Brain microvascular endothelial cell (primary cell): ENCODE data around the gene PKD1.

Experiments used
- DNase-seq: peaks from one replicate; pipeline ENCODE4 v3.0.0-alpha.2; 2020
- H3K27ac ChIP-seq: fragments of 250-450 bp; sonication (Bioruptor Pico); 2 replicates; pipeline ENCODE4 v1.5.1; 2020; ENCODE audit warnings: mild to moderate bottlenecking, moderate library complexity
- H3K27me3 ChIP-seq: fragments of 250-450 bp; sonication (Bioruptor Pico); replicated peaks from 2 replicates; pipeline ENCODE4 v1.5.1; 2020; ENCODE audit warnings: mild to moderate bottlenecking
- H3K36me3 ChIP-seq: fragments of 250-450 bp; sonication (Bioruptor Pico); replicated peaks from 2 replicates; pipeline ENCODE4 v1.5.1; 2020; ENCODE audit warnings: mild to moderate bottlenecking
- H3K4me3 ChIP-seq: 2 replicates; pipeline ENCODE4 v1.5.1; 2011; ENCODE audit warnings: low read depth, mild to moderate bottlenecking, control low read depth, low read length, moderate library complexity
- in situ Hi-C: cut with HindIII; loops from 2 replicates; pipeline ENCODE4 v1.10.0; 2017; ENCODE audit warnings: low sequenced_read_pairs, low pct_ligation_motif_present
- TF ChIP-seq, protein P1 (sequence below): IDR thresholded peaks from 2 replicates; pipeline ENCODE4 v1.5.1; 2011; ENCODE audit warnings: low read depth, mild to moderate bottlenecking, moderate library complexity, low read length, control low read depth, inconsistent platforms; ENCODE audit errors: missing control alignments

PKD1 gene

DNA sequence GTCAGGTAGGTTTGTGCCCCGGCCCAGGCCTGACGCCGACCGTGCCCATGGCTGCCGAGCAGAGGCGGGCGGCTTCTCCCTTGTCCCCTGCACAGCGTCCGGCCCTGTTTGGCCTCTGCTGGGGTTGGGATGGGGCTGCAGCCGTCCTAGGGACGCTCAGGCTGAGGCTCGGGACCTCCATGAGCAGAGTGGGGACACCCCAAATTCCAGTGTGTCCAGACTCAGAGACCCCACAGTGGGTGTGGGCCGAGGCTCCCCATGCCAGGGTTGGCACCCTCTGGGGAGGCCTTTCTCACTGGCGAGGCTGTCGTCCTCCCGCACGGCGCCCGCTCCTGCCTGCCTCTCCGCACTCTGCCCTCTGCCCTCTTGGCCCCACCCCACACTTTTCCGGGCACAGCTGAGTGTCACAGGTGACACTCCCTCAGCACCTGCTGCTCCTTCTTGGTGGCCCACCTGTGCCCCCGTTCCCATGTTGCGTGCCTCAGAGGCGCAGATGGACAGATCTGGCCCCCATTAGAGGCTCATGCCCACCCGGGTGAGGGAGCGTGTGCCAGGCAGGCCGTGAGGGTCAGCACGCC, 36.0 kb upstream of the PKD1 start:
- peaks cover 67% of the 10 kb centered on the region for H3K36me3 ChIP-seq
- no peak overlapping the region for H3K4me3 ChIP-seq
- no peaks in the 10 kb centered on the region for H3K27me3 ChIP-seq
- DNase-seq = no peak
- in situ Hi-C loops = no loop called here
- H3K27ac ChIP-seq = no peak overlapping the region
- TF ChIP-seq, protein P1, sequence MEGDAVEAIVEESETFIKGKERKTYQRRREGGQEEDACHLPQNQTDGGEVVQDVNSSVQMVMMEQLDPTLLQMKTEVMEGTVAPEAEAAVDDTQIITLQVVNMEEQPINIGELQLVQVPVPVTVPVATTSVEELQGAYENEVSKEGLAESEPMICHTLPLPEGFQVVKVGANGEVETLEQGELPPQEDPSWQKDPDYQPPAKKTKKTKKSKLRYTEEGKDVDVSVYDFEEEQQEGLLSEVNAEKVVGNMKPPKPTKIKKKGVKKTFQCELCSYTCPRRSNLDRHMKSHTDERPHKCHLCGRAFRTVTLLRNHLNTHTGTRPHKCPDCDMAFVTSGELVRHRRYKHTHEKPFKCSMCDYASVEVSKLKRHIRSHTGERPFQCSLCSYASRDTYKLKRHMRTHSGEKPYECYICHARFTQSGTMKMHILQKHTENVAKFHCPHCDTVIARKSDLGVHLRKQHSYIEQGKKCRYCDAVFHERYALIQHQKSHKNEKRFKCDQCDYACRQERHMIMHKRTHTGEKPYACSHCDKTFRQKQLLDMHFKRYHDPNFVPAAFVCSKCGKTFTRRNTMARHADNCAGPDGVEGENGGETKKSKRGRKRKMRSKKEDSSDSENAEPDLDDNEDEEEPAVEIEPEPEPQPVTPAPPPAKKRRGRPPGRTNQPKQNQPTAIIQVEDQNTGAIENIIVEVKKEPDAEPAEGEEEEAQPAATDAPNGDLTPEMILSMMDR = no peak

DNA sequence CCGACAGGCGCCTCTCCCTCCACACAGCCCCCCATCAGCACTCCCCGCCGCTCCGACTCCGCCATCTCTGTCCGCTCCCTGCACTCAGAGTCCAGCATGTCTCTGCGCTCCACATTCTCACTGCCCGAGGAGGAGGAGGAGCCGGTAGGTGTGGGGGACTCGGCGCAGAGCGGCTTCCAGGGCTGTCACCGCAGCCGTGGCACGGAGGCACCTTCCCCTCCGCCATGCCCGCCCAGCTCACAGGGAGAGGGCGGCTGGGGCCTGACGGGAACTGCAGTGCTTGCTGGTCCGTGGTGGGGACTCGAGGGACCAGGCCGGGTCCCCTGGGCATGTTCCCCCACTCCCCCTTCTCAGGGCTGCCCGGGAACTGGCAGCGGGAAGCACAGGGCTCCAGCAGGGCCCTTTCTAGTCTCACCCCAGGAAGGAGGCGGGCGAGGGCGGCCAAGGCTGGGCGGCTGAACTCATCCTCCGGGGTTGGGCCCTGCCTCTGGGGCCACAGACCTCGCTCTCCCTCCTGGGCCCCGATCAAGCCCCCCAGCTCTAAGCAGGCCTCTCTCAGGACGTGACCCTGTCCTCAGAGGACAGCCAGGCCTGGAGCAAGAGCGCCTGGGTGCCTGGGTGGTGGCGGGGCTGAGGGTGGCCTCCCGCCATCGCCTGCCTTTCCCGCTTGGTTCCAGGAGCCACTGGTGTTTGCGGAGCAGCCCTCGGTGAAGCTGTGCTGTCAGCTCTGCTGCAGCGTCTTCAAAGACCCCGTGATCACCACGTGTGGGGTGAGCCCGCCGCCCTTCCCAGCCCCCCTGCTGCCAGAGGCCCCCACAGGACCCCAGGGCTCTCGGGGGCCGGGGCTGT, 35.1 kb upstream of the PKD1 start:
- DNase-seq = no peak
- H3K27me3 ChIP-seq = no peaks in the 10 kb centered on the region
- TF ChIP-seq, protein P1 = no peak
- H3K27ac ChIP-seq = no peak overlapping the region
- H3K36me3 ChIP-seq = peaks cover 69% of the 10 kb centered on the region
- H3K4me3 ChIP-seq = no peak overlapping the region
- in situ Hi-C loops = no loop called here

DNA sequence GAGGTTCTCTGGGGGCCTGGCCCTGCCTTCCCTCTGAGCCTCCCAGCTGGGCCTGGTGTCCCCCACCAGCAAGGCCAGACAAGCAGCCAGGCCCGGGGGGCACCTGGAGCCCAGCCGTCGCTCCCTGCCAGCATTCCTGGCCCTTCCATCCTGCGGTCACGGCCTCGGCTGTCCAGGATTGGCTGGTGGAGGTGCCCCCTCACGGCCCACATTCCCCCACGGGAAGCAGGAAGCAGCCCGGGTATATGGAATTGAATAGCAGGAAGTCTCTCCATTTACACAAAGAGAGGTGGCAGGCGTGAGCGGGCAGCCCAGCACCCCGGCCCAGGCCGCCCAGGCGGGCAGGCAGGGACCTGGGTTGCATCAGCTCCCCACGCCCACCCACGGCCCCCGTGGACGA, 34.4 kb upstream of the PKD1 start:
- Histone ChIP-seq H3K36me3 (peaks cover 65% of the 10 kb centered on the region), H3K4me3 (no peak overlapping the region), H3K27me3 (no peaks in the 10 kb centered on the region), H3K27ac (no peak overlapping the region)
- TF ChIP-seq, protein P1 = no peak
- DNase-seq = no peak
- in situ Hi-C loops = no loop called here

DNA sequence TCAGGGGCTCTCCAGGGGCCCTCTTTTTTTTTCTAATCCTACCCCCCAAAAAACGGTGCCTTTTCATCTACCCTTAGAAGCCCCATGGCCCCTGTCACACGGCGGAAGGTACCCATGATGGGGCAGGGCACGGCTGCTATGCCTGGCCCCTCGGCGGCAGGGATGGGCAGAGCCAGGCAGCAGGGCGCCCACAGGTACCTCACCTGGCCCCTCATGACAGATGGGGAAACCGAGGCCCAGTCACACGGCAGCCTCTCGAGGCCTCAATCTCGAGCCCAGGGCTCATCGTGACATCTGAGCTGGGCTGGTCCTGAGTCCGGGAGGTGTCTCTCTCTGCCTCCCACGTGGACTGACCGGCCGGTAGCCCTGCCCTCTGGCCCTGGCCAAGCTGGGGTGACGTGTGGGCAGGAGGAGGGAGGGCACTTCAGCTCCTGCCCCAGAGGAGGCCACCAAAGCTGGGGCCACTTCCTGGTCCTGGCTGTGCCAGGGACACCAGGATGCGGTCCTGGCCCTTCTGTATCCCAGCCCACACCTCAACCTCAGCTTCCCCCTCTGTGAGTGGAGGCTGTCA, 31.5 kb upstream of the PKD1 start:
- in situ Hi-C loops = loop anchor here (10.0 kb wide), 1 partner anchor 92 kb away; no protein-coding TSS in a partner anchor
- DNase-seq = no peak
- H3K36me3 ChIP-seq = peaks cover 47% of the 10 kb centered on the region
- no peaks in the 10 kb centered on the region for H3K27me3 ChIP-seq
- TF ChIP-seq, protein P1 = no peak
- no peak overlapping the region for H3K4me3 ChIP-seq
- no peak overlapping the region for H3K27ac ChIP-seq

DNA sequence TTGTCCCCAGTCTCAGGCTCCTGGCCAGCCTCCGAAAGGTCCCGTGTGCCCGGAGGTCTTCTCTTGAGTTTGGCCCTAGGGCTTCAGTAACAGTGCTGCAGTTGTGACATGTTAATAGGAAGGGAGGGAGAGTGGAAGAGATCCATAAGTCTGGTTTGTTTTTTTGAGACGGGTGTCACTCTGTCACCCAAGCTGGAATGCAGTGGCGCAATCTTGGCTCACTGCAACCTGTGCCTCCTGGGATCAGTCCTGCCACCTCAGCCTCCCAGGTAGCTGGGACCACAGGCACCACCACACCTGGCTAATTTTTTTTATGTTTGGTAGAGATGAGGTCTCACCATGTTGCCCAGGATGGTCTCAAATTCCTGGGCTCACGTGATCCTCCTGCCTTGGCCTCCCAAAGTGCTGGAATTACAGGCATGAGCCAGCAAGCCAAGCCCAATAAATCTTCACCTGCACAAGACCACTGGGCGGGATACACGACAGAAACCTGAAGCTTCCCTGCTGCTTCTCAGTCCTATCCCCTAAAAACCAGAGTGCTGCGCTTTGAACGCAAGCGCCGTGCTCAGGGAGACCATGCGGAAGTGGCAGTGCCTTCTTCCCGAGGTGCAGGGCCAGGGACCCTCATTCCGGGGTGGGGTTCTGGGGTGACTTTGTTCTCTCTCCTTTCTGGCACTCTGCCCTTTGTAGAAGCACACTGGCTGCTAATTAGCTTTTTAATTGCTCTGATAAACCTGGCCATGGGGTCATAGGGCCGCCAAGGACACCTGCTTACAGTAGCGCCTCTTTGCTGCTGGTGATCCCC, 30.8 kb upstream of the PKD1 start:
- Histone ChIP-seq H3K4me3 (no peak overlapping the region), H3K27ac (no peak overlapping the region), H3K36me3 (peaks cover 40% of the 10 kb centered on the region), H3K27me3 (no peaks in the 10 kb centered on the region)
- no peak for DNase-seq
- in situ Hi-C loops = loop anchor here (10.0 kb wide), 1 partner anchor 92 kb away; no protein-coding TSS in a partner anchor
- TF ChIP-seq, protein P1 = no peak
